HepG2 (cell line): ENCODE measurements around the gene RXRG. TPM values are rescaled to one million over a fixed set of nuclear protein-coding genes. Genes with fewer than 3 reads are reported as not detected.

Experiments used
- ATAC-seq: fragments of 200-7000 bp; cut with Tn5 transposase; 3 replicates; pipeline ENCODE4 v1.9.1; 2020; ENCODE audit warnings: mild to moderate bottlenecking, moderate library complexity
- BruUV-seq: library from RNA; stranded (reverse); fragments of 400-500 nt; replicated peaks from 2 replicates; lab custom pipeline; 2021; lab: Mats Ljungman, UMichigan
- CTCF ChIA-PET: fragments of 300-600 bp; formaldehyde crosslinking; extraction: SDS; loops from one replicate; lab custom pipeline; 2021; ENCODE audit warnings: low total read pairs, inconsistent platforms, low intra/inter-chr PET ratio; lab: Yijun Ruan, JAX
- POLR2A ChIA-PET: fragments of 350-600 bp; sonication (Branson Sonifier 250); formaldehyde crosslinking; loops from one replicate; lab custom pipeline; 2020; ENCODE audit warnings: antibody characterized with exemption, inconsistent platforms; lab: Yijun Ruan, JAX
- DNase-seq: peaks from one replicate; pipeline ENCODE4 v3.0.0-alpha.2; 2015; ENCODE audit warnings: low spot score
- FAIRE-seq: peaks from 3 replicates; lab custom pipeline; 2011; peaks lifted over from hg19 to GRCh38; lab: Jason Lieb, UNC
- H2AFZ ChIP-seq: one replicate; pipeline ENCODE4 v1.6.1; 2011; ENCODE audit warnings: low read length, inconsistent platforms
- H3K27ac ChIP-seq: fragments of 300-600 bp; 3 replicates; pipeline ENCODE4 v1.8.0; 2011; ENCODE audit warnings: mixed run types, mild to moderate bottlenecking, mixed read lengths, low read length, inconsistent platforms; ENCODE audit not compliant: insufficient read depth; ENCODE audit errors: extremely low read length
- H3K27me3 ChIP-seq, 2 experiments: fragments of 200-600 bp in 1 of 2; 2 replicates in 1 of 2; 3 replicates in 1 of 2; pipeline versions ENCODE4 v1.6.0 to v1.8.0; 2011; ENCODE audit warnings: low read length in 2 of 2, mild to moderate bottlenecking in 2 of 2, moderate library complexity in 2 of 2, inconsistent platforms in 1 of 2; ENCODE audit not compliant: insufficient read depth in 2 of 2, control insufficient read depth in 1 of 2
- H3K36me3 ChIP-seq, 2 experiments: fragments of 200-600 bp in 1 of 2; replicated peaks in 1 of 2; 2 replicates in 1 of 2; 3 replicates in 1 of 2; pipeline versions ENCODE4 v1.5.1 to v1.8.0; 2011; ENCODE audit warnings: low read length in 2 of 2, inconsistent platforms in 1 of 2; ENCODE audit not compliant: insufficient read depth in 2 of 2, control insufficient read depth in 1 of 2
- H3K4me1 ChIP-seq: 2 replicates; pipeline ENCODE4 v1.5.1; 2012; ENCODE audit warnings: low read length, inconsistent platforms; ENCODE audit not compliant: insufficient read depth
- H3K4me2 ChIP-seq: 2 replicates; pipeline ENCODE4 v1.6.0; 2011; ENCODE audit warnings: low read depth, low read length, inconsistent platforms
- H3K4me3 ChIP-seq, 3 experiments: fragments of 200-600 bp in 1 of 3; sonication (generic), shearing (Covaris generic) in 1 of 3; replicated peaks in 1 of 3; 2 replicates each; pipeline ENCODE4 v1.5.1; 2011 to 2016; ENCODE audit warnings: low read length in 3 of 3, inconsistent platforms in 2 of 3, low read depth in 2 of 3, mild to moderate bottlenecking in 2 of 3, control low read depth in 1 of 3, mixed read lengths in 1 of 3; ENCODE audit not compliant: insufficient read depth in 1 of 3
- H3K79me2 ChIP-seq: one replicate; pipeline ENCODE4 v1.6.1; 2011; ENCODE audit warnings: low read length, inconsistent platforms; ENCODE audit not compliant: insufficient read depth
- H3K9ac ChIP-seq: 2 replicates; pipeline ENCODE4 v1.6.0; 2011; ENCODE audit warnings: mild to moderate bottlenecking, low read depth, low read length, inconsistent platforms; ENCODE audit not compliant: insufficient read depth
- H3K9me3 ChIP-seq: 2 replicates; pipeline ENCODE4 v1.5.1; 2012; ENCODE audit warnings: mild to moderate bottlenecking, low read length
- H4K20me1 ChIP-seq: 2 replicates; pipeline ENCODE4 v1.6.0; 2011; ENCODE audit warnings: inconsistent platforms, mild to moderate bottlenecking, low read length, moderate library complexity; ENCODE audit not compliant: insufficient read depth
- CHD4 ChIP-seq: fragments of 200-600 bp; sonication (generic); IDR thresholded peaks from 2 replicates; pipeline ENCODE4 v1.7.0; 2017; ENCODE audit warnings: mild to moderate bottlenecking, low read length, borderline replicate concordance
- EZH2 ChIP-seq: conservative IDR thresholded peaks from 2 replicates; pipeline ENCODE4 v1.6.1; 2012; ENCODE audit warnings: mild to moderate bottlenecking, low read depth, low read length, moderate library complexity
- STAT6 ChIP-seq: sonication (generic); formaldehyde crosslinking; IDR thresholded peaks from 2 replicates; pipeline ENCODE4 v1.4.0; 2020; ENCODE audit warnings: missing genetic modification reagents, mild to moderate bottlenecking, borderline replicate concordance
- ZNF552 ChIP-seq: sonication (generic); formaldehyde crosslinking; IDR thresholded peaks from 2 replicates; pipeline ENCODE4 v1.9.0; 2022; ENCODE audit warnings: missing genetic modification reagents, mild to moderate bottlenecking, borderline replicate concordance
- ZNF678 ChIP-seq: sonication (generic); formaldehyde crosslinking; IDR thresholded peaks from 2 replicates; pipeline ENCODE4 v1.4.0; 2020; ENCODE audit warnings: mild to moderate bottlenecking, missing genetic modification reagents
- WGBS: methylation state at CpG from one replicate; pipeline ENCODE4 v1.1.6; 2017; ENCODE audit warnings: low lambda C conversion rate; 5-methylcytosine and 5-hydroxymethylcytosine counted together
- in situ Hi-C: cut with HindIII; loops from 2 replicates; pipeline ENCODE4 v1.10.0; 2017; ENCODE audit warnings: low pct_unique_long_range_greater_than_20kb; ENCODE audit not compliant: extremely low pct_ligation_motif_present
- intact Hi-C: fragments of 100-400 bp; cut with micrococcal nuclease; formaldehyde crosslinking; loops from one replicate; pipeline ENCODE4 v1.10.0; 2022; ENCODE audit not compliant: unreplicated experiment
- polyA plus RNA-seq, 8 experiments: library from polyadenylated mRNA; depleted of rRNA in 3 of 8; stranded (reverse) in 7 of 8; unstranded in 1 of 8; fragments of >200 nt; fragmentation: Illumina TruSeq in 4 of 8; extraction: Trizol in 4 of 8; gene quantifications; 2 replicates each; pipeline versions ENCODE4 v1.2.1 to v1.2.3, GENCODE V29; 2011 to 2016; ENCODE audit warnings: low read depth in 4 of 8, missing spikeins in 1 of 8, mixed read lengths in 1 of 8; ENCODE audit not compliant: insufficient read depth in 1 of 8
- total RNA-seq, 5 experiments: library from RNA; depleted of rRNA; stranded (reverse); fragments of >200 nt; fragmentation: Illumina TruSeq; extraction: Trizol; gene quantifications; 2 replicates each; pipeline ENCODE4 v1.2.3, GENCODE V29; 2016; ENCODE audit warnings: low read depth in 1 of 5

Gene RXRG
- total and polyA plus RNA-seq, 2 of the 13 experiments (the other 11 are each of a cell fraction or from before 2014, with no cell fraction given), result not detected

GRCh38 chr1:165467706-165468105, 22.8 kb upstream of the RXRG start:
- no TSS peak for BruUV-seq
- POLR2A ChIA-PET, result no interaction called here

More at GRCh38 chr1:165467706-165468105, 22.8 kb upstream of the RXRG start:
- Histone ChIP-seq H3K27me3 (peaks cover 0 to 10% of the 10 kb centered on the region in 2 experiments; a peak in 2 of 5 replicates), H3K9ac (no peak overlapping the region), H3K9me3 (no peaks in the 10 kb centered on the region), H2AFZ (no peak overlapping the region), H3K4me1 (no peaks in the 10 kb centered on the region), H3K4me2 (no peak overlapping the region), H4K20me1 (no peaks in the 10 kb centered on the region), H3K36me3 (no peaks in the 10 kb centered on the region), H3K27ac (no peak overlapping the region), H3K79me2 (no peaks in the 10 kb centered on the region), H3K4me3 (no peak overlapping the region)
- in situ Hi-C loops (no loop called here), intact Hi-C loops (no loop called here)
- no peak for ATAC-seq
- TF ChIP-seq STAT6 (CRISPR knock-in tag), result no peak
- TF ChIP-seq ZNF678 (CRISPR knock-in tag), result no peak
- TF ChIP-seq CHD4, result no peak
- no peak for TF ChIP-seq ZNF552 (CRISPR knock-in tag)
- TF ChIP-seq EZH2, result no peak
- WGBS, result 42% methylated on average over 6 of the region's 7 CpGs
- CTCF ChIA-PET, result no interaction called here
- no peak for FAIRE-seq
- DNase-seq, result no peak
